Measurements from ENCODE around the gene TRIM33.

GRCh38 chr1:114535401-114535800 is 24.4 kb upstream of the TRIM33 start:
- no peak for TF ChIP-seq CTCF (IDR thresholded peaks at IDR 0.05)
- TF ChIP-seq EZH2 (IDR thresholded peaks at IDR 0.05) = no peak
- TF ChIP-seq EZH2phosphoT487 (IDR thresholded peaks at IDR 0.05) = no peak

Data from neural progenitor cell (in vitro differentiated cells).